PC-3 (cell line): ENCODE data around the gene TMEM82. TPM values are rescaled to one million over a fixed set of nuclear protein-coding genes. Genes with fewer than 3 reads are reported as not detected.

Source experiments
- ATAC-seq: fragments of 200-7000 bp; cut with Tn5 transposase; 2 replicates; pipeline ENCODE4 v1.9.1; 2020; ENCODE audit warnings: mild to moderate bottlenecking, moderate library complexity
- BruUV-seq: library from RNA; stranded (reverse); fragments of 400-500 nt; replicated peaks from 2 replicates; lab custom pipeline; 2021; lab: Mats Ljungman, UMichigan
- CTCF ChIA-PET: fragments of 300-600 bp; sonication (Branson Sonifier 250); formaldehyde crosslinking; loops from one replicate; lab custom pipeline; 2022; ENCODE audit warnings: antibody characterized with exemption; lab: Charles Lee
- POLR2A ChIA-PET: fragments of 300-600 bp; sonication (Branson Sonifier 250); formaldehyde crosslinking; loops from one replicate; lab custom pipeline; 2022; ENCODE audit warnings: antibody characterized with exemption; ENCODE audit not compliant: unreplicated experiment; lab: Charles Lee
- DNase-seq: peaks from one replicate; pipeline ENCODE4 v3.0.0-alpha.2; 2015
- H2AFZ ChIP-seq: fragments of 300-600 bp; sonication (generic); 2 replicates; pipeline ENCODE4 v1.6.0; 2016; ENCODE audit warnings: antibody characterized with exemption, low read length
- H3F3A ChIP-seq: fragments of 300-600 bp; sonication (generic); one replicate; pipeline ENCODE4 v1.6.0; 2017; ENCODE audit warnings: antibody characterized with exemption, low read length, control low read depth, mild to moderate bottlenecking; ENCODE audit not compliant: unreplicated experiment
- H3K27ac ChIP-seq: fragments of 300-600 bp; sonication (generic); 2 replicates; pipeline ENCODE4 v1.5.1; 2016; ENCODE audit warnings: mild to moderate bottlenecking, low read length
- H3K27me3 ChIP-seq: fragments of 300-600 bp; sonication (generic); 2 replicates; pipeline ENCODE4 v1.6.1; 2016; ENCODE audit warnings: low read length, mixed read lengths
- H3K36me3 ChIP-seq: fragments of 300-600 bp; sonication (generic); 2 replicates; pipeline ENCODE4 v1.6.1; 2016; ENCODE audit warnings: low read depth, mixed run types, low read length, mixed read lengths
- H3K4me1 ChIP-seq: fragments of 300-600 bp; sonication (generic); 2 replicates; pipeline ENCODE4 v1.5.1; 2016; ENCODE audit warnings: low read length; ENCODE audit not compliant: insufficient read depth
- H3K4me2 ChIP-seq: fragments of 300-600 bp; sonication (generic); 2 replicates; pipeline ENCODE4 v1.6.0; 2016; ENCODE audit warnings: low read length
- H3K4me3 ChIP-seq: fragments of 300-600 bp; sonication (generic); 2 replicates; pipeline ENCODE4 v1.5.1; 2016; ENCODE audit warnings: mild to moderate bottlenecking, low read length, mixed read lengths
- H3K79me2 ChIP-seq: fragments of 300-600 bp; sonication (generic); 2 replicates; pipeline ENCODE4 v1.6.1; 2017; ENCODE audit warnings: low read length, mixed read lengths
- H3K9ac ChIP-seq: fragments of 300-600 bp; sonication (generic); 2 replicates; pipeline ENCODE4 v1.6.0; 2016; ENCODE audit warnings: mild to moderate bottlenecking, low read length
- H3K9me2 ChIP-seq: fragments of 300-600 bp; sonication (generic); replicated peaks from 2 replicates; pipeline ENCODE4 v1.6.1; 2016; ENCODE audit warnings: mixed run types, low read length, mixed read lengths
- H3K9me3 ChIP-seq: fragments of 300-600 bp; sonication (generic); 2 replicates; pipeline ENCODE4 v1.6.1; 2016; ENCODE audit warnings: low read length, mixed read lengths
- H4K20me1 ChIP-seq: fragments of 300-600 bp; sonication (generic); 2 replicates; pipeline ENCODE4 v1.6.1; 2016; ENCODE audit warnings: low read length, mixed read lengths
- CTCF ChIP-seq: fragments of 300-600 bp; sonication (generic); conservative IDR thresholded peaks from 2 replicates; pipeline ENCODE4 v1.5.1; 2017; ENCODE audit warnings: antibody characterized with exemption, low read depth, mild to moderate bottlenecking, low read length
- EZH2 ChIP-seq: fragments of 300-600 bp; sonication (generic); IDR thresholded peaks from one replicate; pipeline ENCODE4 v1.6.1; 2017; ENCODE audit warnings: antibody characterized with exemption, mild to moderate bottlenecking, low read length; ENCODE audit not compliant: unreplicated experiment
- EZH2phosphoT487 ChIP-seq: fragments of 300-600 bp; sonication (generic); IDR thresholded peaks from 2 replicates; pipeline ENCODE4 v1.6.1; 2018; ENCODE audit warnings: mild to moderate bottlenecking, antibody characterized with exemption, low read length, borderline replicate concordance
- intact Hi-C: fragments of 100-400 bp; cut with micrococcal nuclease; formaldehyde crosslinking; loops from 2 replicates; pipeline ENCODE4 v1.9.0; 2023
- total RNA-seq: library from RNA; depleted of rRNA; stranded (reverse); fragments of >200 nt; gene quantifications from 2 replicates; pipeline ENCODE4 v1.2.3, GENCODE V29; 2014

TMEM82 gene
- total RNA-seq, 1 experiment from 2014 or later, result not detected

- CTCF ChIA-PET, result no interaction called here
- ATAC-seq (no peak), DNase-seq (no peak)
- Histone ChIP-seq H3K4me3 (no peak overlapping the region), H3K4me2 (no peak overlapping the region), H2AFZ (no peak overlapping the region), H3K4me1 (no peaks in the 10 kb centered on the region), H3K27me3 (no peaks in the 10 kb centered on the region), H4K20me1 (no peaks in the 10 kb centered on the region), H3F3A (no peaks in the 10 kb centered on the region), H3K79me2 (no peaks in the 10 kb centered on the region), H3K36me3 (0 out of 2 replicates have a peak, but pooled peaks cover 3% of the 10 kb centered on the region), H3K9me2 (no peaks in the 10 kb centered on the region), H3K9ac (no peak overlapping the region), H3K27ac (no peak overlapping the region), H3K9me3 (no peaks in the 10 kb centered on the region)
- POLR2A ChIA-PET, result no interaction called here
- TF ChIP-seq EZH2, result no peak
- TF ChIP-seq CTCF, result no peak
- TF ChIP-seq EZH2phosphoT487, result no peak
- BruUV-seq, result no TSS peak
- intact Hi-C loops, result no loop called here
Observed at GRCh38 chr1:15734296-15734695, 8.0 kb upstream of the TMEM82 start.

GRCh38 chr1:15734901-15735300 is 7.4 kb upstream of the TMEM82 start:
- no peaks in the 10 kb centered on the region for H3K36me3 ChIP-seq
- H3K27ac ChIP-seq, result no peak overlapping the region
- intact Hi-C loops, result no loop called here
- BruUV-seq, result no TSS peak
- no peaks in the 10 kb centered on the region for H4K20me1 ChIP-seq
- no peak overlapping the region for H3K4me2 ChIP-seq
- TF ChIP-seq EZH2 (no peak), EZH2phosphoT487 (no peak), CTCF (no peak)
- H3F3A ChIP-seq, result no peaks in the 10 kb centered on the region
- H3K27me3 ChIP-seq, result no peaks in the 10 kb centered on the region
- no peak overlapping the region for H3K9ac ChIP-seq
- ATAC-seq, result no peak
- ChIA-PET CTCF (no interaction called here), POLR2A (no interaction called here)
- H2AFZ ChIP-seq, result no peak overlapping the region
- H3K9me3 ChIP-seq, result no peaks in the 10 kb centered on the region
- H3K79me2 ChIP-seq, result no peaks in the 10 kb centered on the region
- no peaks in the 10 kb centered on the region for H3K9me2 ChIP-seq
- no peaks in the 10 kb centered on the region for H3K4me1 ChIP-seq
- DNase-seq, result no peak
- no peak overlapping the region for H3K4me3 ChIP-seq

GRCh38 chr1:15735304-15736037 is 6.8 kb upstream of the TMEM82 start:
- Histone ChIP-seq H2AFZ (no peak overlapping the region), H3K79me2 (no peaks in the 10 kb centered on the region), H3K9me2 (no peaks in the 10 kb centered on the region), H3K36me3 (no peaks in the 10 kb centered on the region), H3K27me3 (no peaks in the 10 kb centered on the region), H3K4me3 (no peak overlapping the region), H3K4me2 (no peak overlapping the region), H3F3A (no peaks in the 10 kb centered on the region), H3K9me3 (no peaks in the 10 kb centered on the region), H3K4me1 (no peaks in the 10 kb centered on the region), H4K20me1 (no peaks in the 10 kb centered on the region), H3K9ac (no peak overlapping the region), H3K27ac (no peak overlapping the region)
- no TSS peak for BruUV-seq
- CTCF ChIA-PET, result no interaction called here
- intact Hi-C loops, result no loop called here
- TF ChIP-seq EZH2phosphoT487, result no peak
- no peak for TF ChIP-seq CTCF
- no peak for TF ChIP-seq EZH2
- ATAC-seq (no peak), DNase-seq (no peak)
- POLR2A ChIA-PET, result no interaction called here
